ENCODE measurements around the gene CASZ1.

The CASZ1 gene

DNA sequence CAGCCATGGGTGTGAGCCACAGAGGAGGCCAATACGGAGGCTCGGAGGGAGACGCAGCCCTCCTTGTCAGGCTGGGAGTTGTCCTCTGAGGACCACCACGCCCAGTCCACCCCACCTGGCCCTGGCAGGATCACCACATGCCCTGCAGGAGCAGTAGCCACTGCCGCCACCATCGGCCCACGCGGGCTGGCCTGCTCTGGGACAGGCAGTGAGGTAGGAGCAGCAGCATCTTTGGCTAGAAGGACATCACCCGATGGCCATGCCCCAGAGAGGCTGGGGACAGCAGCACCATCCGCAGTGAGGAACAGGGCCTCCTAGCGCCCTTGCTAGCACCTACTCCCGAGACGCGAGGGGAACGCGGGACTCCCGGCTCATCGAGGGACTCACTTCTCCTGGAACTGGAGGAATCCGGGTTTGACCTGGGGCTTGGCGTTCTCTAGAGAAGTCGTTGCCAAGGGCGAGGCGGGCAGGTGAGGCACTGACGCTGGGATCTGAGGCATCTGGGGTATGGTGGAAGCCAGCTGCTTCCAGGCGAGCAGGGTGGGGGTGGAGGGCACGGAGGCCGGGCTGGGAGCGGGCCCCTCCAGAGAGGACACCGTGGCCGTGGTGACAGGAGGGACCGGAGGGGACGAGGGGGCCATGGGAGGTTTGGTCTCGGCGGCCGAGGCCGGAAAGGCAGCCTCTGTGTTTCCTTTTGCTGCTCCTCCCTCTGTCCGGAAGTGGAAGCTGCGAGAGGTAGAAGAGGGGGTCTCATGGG is 148.9 kb downstream of the CASZ1 start:
- Histone ChIP-seq H3K36me3 (replicated peaks) (no peaks in the 10 kb centered on the region), H3K27ac (no peak overlapping the region), H3K4me3 (ENCODE audit: low read depth, low read length) (no peak overlapping the region), H3K27me3 (replicated peaks) (peaks cover 9% of the 10 kb centered on the region)
- in situ Hi-C loops (cut with HindIII; ENCODE audit: low pct_ligation_motif_present, low sequenced_read_pairs): no loop called here
- TF ChIP-seq, protein P1, sequence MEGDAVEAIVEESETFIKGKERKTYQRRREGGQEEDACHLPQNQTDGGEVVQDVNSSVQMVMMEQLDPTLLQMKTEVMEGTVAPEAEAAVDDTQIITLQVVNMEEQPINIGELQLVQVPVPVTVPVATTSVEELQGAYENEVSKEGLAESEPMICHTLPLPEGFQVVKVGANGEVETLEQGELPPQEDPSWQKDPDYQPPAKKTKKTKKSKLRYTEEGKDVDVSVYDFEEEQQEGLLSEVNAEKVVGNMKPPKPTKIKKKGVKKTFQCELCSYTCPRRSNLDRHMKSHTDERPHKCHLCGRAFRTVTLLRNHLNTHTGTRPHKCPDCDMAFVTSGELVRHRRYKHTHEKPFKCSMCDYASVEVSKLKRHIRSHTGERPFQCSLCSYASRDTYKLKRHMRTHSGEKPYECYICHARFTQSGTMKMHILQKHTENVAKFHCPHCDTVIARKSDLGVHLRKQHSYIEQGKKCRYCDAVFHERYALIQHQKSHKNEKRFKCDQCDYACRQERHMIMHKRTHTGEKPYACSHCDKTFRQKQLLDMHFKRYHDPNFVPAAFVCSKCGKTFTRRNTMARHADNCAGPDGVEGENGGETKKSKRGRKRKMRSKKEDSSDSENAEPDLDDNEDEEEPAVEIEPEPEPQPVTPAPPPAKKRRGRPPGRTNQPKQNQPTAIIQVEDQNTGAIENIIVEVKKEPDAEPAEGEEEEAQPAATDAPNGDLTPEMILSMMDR (IDR thresholded peaks at IDR 0.05; ENCODE audit: low read depth, low read length, missing control alignments): no peak
- DNase-seq: no peak

DNA sequence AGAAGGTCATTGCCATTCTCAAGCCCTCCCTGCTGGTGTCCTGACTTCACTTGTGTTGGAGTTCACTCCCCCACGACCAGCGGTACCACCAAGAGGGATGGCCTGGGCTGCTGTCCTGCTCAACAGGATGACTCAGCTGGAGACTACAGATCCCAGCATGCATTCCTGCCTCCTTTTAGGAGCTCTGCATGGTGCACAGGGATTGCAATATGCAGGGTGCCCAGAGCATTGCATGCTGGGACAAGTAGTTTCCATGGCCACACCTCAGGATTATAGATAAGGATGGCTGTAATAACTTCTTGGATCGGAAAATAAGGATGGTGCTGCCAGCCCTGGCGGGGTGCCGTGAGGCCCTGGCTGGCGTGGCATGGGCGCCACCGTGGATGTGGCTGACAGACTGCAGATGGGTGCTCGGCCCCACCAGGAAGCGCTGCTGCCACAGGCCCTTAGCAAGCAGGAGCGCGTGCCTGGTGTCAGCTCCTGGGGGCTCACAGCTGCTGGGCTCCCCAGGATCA is 150.0 kb downstream of the CASZ1 start:
- DNase-seq: peak; percentile 68
- Histone ChIP-seq H3K27ac (no peak overlapping the region), H3K4me3 (ENCODE audit: low read depth, low read length) (no peak overlapping the region), H3K27me3 (replicated peaks) (peaks cover 8% of the 10 kb centered on the region), H3K36me3 (replicated peaks) (no peaks in the 10 kb centered on the region)
- TF ChIP-seq, protein P1 (IDR thresholded peaks at IDR 0.05; ENCODE audit: low read depth, low read length, missing control alignments): no peak
- in situ Hi-C loops (cut with HindIII; ENCODE audit: low pct_ligation_motif_present, low sequenced_read_pairs): no loop called here

DNA sequence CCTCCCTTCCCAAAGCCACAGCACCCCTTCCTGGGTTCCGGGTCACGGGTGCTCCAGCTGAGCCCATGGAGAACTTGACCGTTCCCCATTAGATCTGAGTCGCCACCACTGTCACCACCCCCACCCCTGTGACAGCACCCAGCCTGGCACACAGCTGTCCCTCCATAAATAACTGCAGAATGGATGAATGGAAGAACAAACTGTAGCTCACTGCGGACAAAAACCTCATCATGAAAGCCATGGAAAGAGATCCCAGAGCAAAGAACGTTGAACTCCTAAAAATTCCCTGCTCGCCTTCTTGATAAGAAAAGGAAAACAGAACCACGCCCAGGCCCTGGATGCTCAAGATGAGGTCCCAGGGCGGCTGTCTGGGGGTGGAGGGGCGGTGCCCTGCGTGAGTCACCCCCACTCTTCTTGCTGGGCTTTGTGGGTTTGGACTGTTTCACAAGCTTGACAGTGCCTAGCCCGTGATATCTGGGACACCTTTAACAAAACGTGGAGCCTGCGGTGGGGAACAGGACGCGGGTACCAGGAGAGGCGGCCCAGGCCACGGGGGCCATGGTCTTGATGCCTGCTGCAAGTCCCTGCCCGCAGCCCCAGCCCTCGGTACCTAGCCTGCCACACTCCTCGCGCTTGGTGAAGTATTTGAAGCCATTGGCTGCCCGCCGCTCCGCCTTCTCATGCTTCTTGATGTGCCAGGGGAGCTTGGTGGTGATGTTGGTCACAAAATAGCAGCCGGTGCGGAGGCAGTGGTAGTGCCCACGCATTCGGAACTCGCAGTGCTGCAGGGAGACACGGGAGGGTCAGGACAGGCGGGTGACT is 151.9 kb downstream of the CASZ1 start:
- TF ChIP-seq, protein P1 (IDR thresholded peaks at IDR 0.05; ENCODE audit: low read depth, low read length, missing control alignments): no peak
- Histone ChIP-seq H3K27ac (no peak overlapping the region), H3K27me3 (replicated peaks) (peaks cover 7% of the 10 kb centered on the region), H3K4me3 (ENCODE audit: low read depth, low read length) (no peak overlapping the region), H3K36me3 (replicated peaks) (no peaks in the 10 kb centered on the region)
- in situ Hi-C loops (cut with HindIII; ENCODE audit: low pct_ligation_motif_present, low sequenced_read_pairs): no loop called here
- no peak for DNase-seq

DNA sequence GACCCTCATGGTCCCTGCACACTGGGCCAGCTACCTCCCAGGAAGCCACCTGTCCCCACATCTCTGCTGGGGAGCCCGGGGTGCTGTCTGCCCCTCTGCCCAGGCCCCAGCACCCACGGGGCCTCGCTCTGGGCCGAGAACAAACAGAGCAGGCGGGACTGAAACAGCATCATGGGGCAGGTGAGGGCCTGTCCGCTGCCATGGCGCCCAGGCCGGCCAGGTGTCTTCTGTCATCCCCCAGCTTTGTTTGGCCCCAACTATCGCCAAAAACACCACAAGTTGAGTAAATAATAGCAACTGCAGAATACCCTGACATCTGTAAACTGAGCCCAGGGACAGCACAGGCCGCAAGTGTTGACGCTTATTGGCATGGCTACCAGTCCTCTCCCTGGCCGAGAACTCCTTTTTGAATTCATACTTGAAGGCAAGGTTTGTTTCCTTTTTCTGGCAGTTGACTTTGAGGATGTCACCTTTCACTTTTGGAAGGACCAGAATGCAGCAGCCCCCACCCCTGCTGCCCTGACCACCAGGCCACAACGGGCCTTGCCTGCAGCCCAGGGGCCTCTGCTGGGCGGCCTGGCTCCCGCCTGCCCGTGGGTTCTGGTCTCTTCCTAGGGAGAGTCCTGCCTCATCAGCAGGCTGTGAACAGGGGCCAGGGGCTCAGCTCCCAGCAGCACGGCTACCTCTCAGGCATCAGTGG is 152.7 kb downstream of the CASZ1 start:
- Histone ChIP-seq H3K27ac (no peak overlapping the region), H3K27me3 (replicated peaks) (peaks cover 5% of the 10 kb centered on the region), H3K4me3 (ENCODE audit: low read depth, low read length) (no peak overlapping the region), H3K36me3 (replicated peaks) (no peaks in the 10 kb centered on the region)
- DNase-seq: no peak
- TF ChIP-seq, protein P1 (IDR thresholded peaks at IDR 0.05; ENCODE audit: low read depth, low read length, missing control alignments): no peak
- in situ Hi-C loops (cut with HindIII; ENCODE audit: low pct_ligation_motif_present, low sequenced_read_pairs): no loop called here

DNA sequence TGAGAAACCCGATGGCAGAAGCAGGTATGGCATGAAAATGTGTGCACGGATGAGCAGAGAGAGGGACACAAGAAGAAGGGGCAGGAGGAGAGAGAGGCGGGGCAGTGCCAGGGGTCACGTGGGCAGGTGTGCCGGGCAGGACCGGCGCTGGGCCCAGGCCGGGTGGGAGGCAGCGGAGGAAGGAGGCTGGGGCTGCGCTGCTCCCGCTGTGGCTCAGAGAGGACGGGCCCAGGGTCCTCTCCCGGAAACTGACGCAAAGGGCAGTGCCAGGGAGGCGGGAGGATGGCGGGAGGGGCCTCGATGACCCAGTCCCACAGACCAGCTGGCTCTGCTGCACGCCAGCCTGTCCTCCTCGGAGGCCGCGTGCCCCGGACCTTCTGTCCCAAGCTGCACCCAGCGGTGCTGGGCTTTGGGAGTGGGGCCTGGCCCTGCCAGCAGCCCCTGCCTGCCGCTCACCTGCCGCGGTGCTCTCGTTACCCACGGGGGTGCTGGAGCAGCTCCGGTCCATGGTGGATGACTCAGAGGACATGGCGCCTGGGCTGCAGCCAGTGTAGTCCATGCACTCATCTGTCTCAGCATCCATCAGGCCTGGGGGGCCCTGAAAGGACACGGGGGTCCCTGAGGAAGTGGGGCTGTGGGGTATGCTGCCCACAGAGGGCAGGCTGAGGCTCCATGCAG is 153.9 kb downstream of the CASZ1 start:
- Histone ChIP-seq H3K4me3 (ENCODE audit: low read depth, low read length) (no peak overlapping the region), H3K27ac (no peak overlapping the region), H3K36me3 (replicated peaks) (no peaks in the 10 kb centered on the region), H3K27me3 (replicated peaks) (peaks cover 11% of the 10 kb centered on the region)
- DNase-seq: no peak
- TF ChIP-seq, protein P1 (IDR thresholded peaks at IDR 0.05; ENCODE audit: low read depth, low read length, missing control alignments): no peak
- in situ Hi-C loops (cut with HindIII; ENCODE audit: low pct_ligation_motif_present, low sequenced_read_pairs): no loop called here
